Adipose tissue (tissue), 3 donors: ENCODE data around the gene GFER. TPM values are rescaled to one million over a fixed set of nuclear protein-coding genes. Genes with fewer than 3 reads are reported as not detected.
A peak's percentile ranks its signal among the peaks of the same experiment; 100 is the strongest.

Experiments used
- H3K27ac ChIP-seq: one replicate; pipeline ENCODE4 v1.5.1; 2013; ENCODE audit warnings: low read depth, low read length
- WGBS, 3 donors: extraction: QIAGEN DNeasy Blood & Tissue Kit; methylation state at CpG; one replicate each; pipeline ENCODE4 v1.1.7; 2013; 5-methylcytosine and 5-hydroxymethylcytosine counted together
- polyA plus RNA-seq, 3 donors: library from polyadenylated mRNA; stranded (reverse); fragments of 200-250 nt; gene quantifications; one replicate each; pipeline ENCODE4 v1.2.3, GENCODE V29; 2013
- donor health status: healthy with polysubstance abuse.
- donor health status: Bipolar disorder and iron deficiency.
- donor health status: healthy.

The GFER gene
- polyA plus RNA-seq, 3 donors = 21.0 to 40.4 (median 30.8) TPM

- WGBS, 3 donors = 0 to 1% (median 0%) methylated on average over 72 to 78 of the region's 78 CpGs
- H3K27ac ChIP-seq = peak within 1 kb of the TSS; percentile 11
These were observed 12.1 kb upstream of the GFER start, which contains the start of gene TBL3 for GRCh38 chr16:1971796-1972489. TBL3 (plus strand) TSS chr16:1972053; CDS start chr16:1972165, 112 bp downstream.

- H3K27ac ChIP-seq = no peak overlapping the region
- 1 to 3% (median 2%) methylated on average over 19 to 22 of the region's 22 CpGs for WGBS, 3 donors
These were observed 11.5 kb upstream of the GFER start for GRCh38 chr16:1972490-1972877.

GRCh38 chr16:1973461-1974156, 10.4 kb upstream of the GFER start:
- WGBS, 3 donors = 91 to 93% (median 93%) methylated on average over 16 of the region's 16 CpGs
- no peak overlapping the region for H3K27ac ChIP-seq

GRCh38 chr16:1974157-1975070, 9.6 kb upstream of the GFER start:
- WGBS, 3 donors = 94 to 96% (median 94%) methylated on average over 40 to 42 of the region's 42 CpGs
- no peak overlapping the region for H3K27ac ChIP-seq

GRCh38 chr16:1975432-1976215, 8.4 kb upstream of the GFER start:
- no peak overlapping the region for H3K27ac ChIP-seq
- WGBS, 3 donors = 93 to 96% (median 94%) methylated on average over 32 to 33 of the region's 33 CpGs

GRCh38 chr16:1976216-1976520, 7.8 kb upstream of the GFER start:
- WGBS, 3 donors = 94 to 97% (median 95%) methylated on average over 8 of the region's 8 CpGs
- H3K27ac ChIP-seq = no peak overlapping the region

GRCh38 chr16:1976951-1977874, 6.8 kb upstream of the GFER start:
- WGBS, 3 donors = 92 to 94% (median 93%) methylated on average over 33 of the region's 33 CpGs
- H3K27ac ChIP-seq = no peak overlapping the region

- 96 to 98% (median 96%) methylated on average over 14 to 18 of the region's 18 CpGs for WGBS, 3 donors
- no peak overlapping the region for H3K27ac ChIP-seq
These were observed 6.1 kb upstream of the GFER start for GRCh38 chr16:1977875-1978268.

- no peak overlapping the region for H3K27ac ChIP-seq
- WGBS, 3 donors = 74 to 83% (median 79%) methylated on average over 32 to 37 of the region's 37 CpGs
These were observed 5.4 kb upstream of the GFER start for GRCh38 chr16:1978476-1979120.

GRCh38 chr16:1979271-1980029, 4.5 kb upstream of the GFER start:
- 27 to 31% (median 27%) methylated on average over 66 to 70 of the region's 70 CpGs for WGBS, 3 donors

GRCh38 chr16:1980030-1980769, 3.8 kb upstream of the GFER start:
- H3K27ac ChIP-seq = no peak overlapping the region
- WGBS, 3 donors = 5 to 22% (median 6%) methylated on average over 51 to 53 of the region's 53 CpGs

More at GRCh38 chr16:1979271-1980029, 4.5 kb upstream of the GFER start:
- H3K27ac ChIP-seq = no peak overlapping the region

GRCh38 chr16:1980770-1981087, 3.3 kb upstream of the GFER start:
- H3K27ac ChIP-seq = no peak overlapping the region
- 21 to 31% (median 22%) methylated on average over 16 of the region's 16 CpGs for WGBS, 3 donors

- WGBS, 3 donors = 33 to 57% (median 33%) methylated on average over 6 of the region's 6 CpGs
These were observed 2.6 kb upstream of the GFER start, which contains the start of gene NOXO1 for GRCh38 chr16:1981398-1981836. NOXO1 (minus strand) TSS chr16:1981469; CDS start chr16:1981179, 290 bp downstream.

GRCh38 chr16:1982013-1982433, 2.0 kb upstream of the GFER start:
- H3K27ac ChIP-seq = no peak overlapping the region

More at GRCh38 chr16:1981398-1981836, 2.6 kb upstream of the GFER start, which contains the start of gene NOXO1:
- no peak within 1 kb of the TSS for H3K27ac ChIP-seq

GRCh38 chr16:1982991-1983543, 926 bp upstream of the GFER start:
- 20 to 34% (median 24%) methylated on average over 19 of the region's 19 CpGs for WGBS, 3 donors
- no peak overlapping the region for H3K27ac ChIP-seq

More at GRCh38 chr16:1982013-1982433, 2.0 kb upstream of the GFER start:
- WGBS, 3 donors = 52 to 65% (median 53%) methylated on average over 5 of the region's 5 CpGs
